Common myeloid progenitor, CD34-positive (primary cell): Measurements from ENCODE around the gene RCSD1.
A peak's percentile ranks its signal among the peaks of the same experiment; 100 is the strongest.

Experiments
- CTCF ChIA-PET: fragments of 350-600 bp; sonication (Branson Sonifier 250); formaldehyde crosslinking; loops from one replicate; lab custom pipeline; 2021; ENCODE audit warnings: antibody characterized with exemption; lab: Charles Lee
- POLR2A ChIA-PET: fragments of 350-600 bp; sonication (Branson Sonifier 250); formaldehyde crosslinking; loops from one replicate; lab custom pipeline; 2021; ENCODE audit warnings: antibody characterized with exemption; lab: Charles Lee
- DNase-seq, 3 donors: peaks; one replicate each; pipeline versions ENCODE4 v3.0.0 to v3.0.0-alpha.2; 2013
- H3K27ac ChIP-seq, 2 experiments: 1 replicate in 1 of 2; 2 replicates in 1 of 2; pipeline ENCODE4 v1.7.0; 2013; ENCODE audit warnings: inconsistent platforms in 2 of 2, low read length in 2 of 2, mild to moderate bottlenecking in 2 of 2, low read depth in 1 of 2, moderate library complexity in 1 of 2; ENCODE audit not compliant: severe bottlenecking in 2 of 2, insufficient read depth in 1 of 2, poor library complexity in 1 of 2
- H3K27me3 ChIP-seq, 5 experiments: replicated peaks in 2 of 5; 1 replicate in 3 of 5; 2 replicates in 2 of 5; pipeline versions ENCODE4 v1.6.1 to v1.7.0; 2013; ENCODE audit warnings: low read length in 4 of 5, mild to moderate bottlenecking in 2 of 5, moderate library complexity in 2 of 5, inconsistent platforms in 1 of 5; ENCODE audit not compliant: insufficient read depth in 5 of 5, control insufficient read depth in 4 of 5
- H3K36me3 ChIP-seq, 4 experiments: 1 replicate in 2 of 4; 2 replicates in 2 of 4; pipeline versions ENCODE4 v1.6.1 to v1.7.0; 2013; ENCODE audit warnings: low read length in 3 of 4, control low read depth in 1 of 4, mild to moderate bottlenecking in 1 of 4; ENCODE audit not compliant: control insufficient read depth in 4 of 4, insufficient read depth in 4 of 4
- H3K4me1 ChIP-seq, 4 experiments: 1 replicate in 3 of 4; 2 replicates in 1 of 4; pipeline versions ENCODE4 v1.6.1 to v1.7.1; 2013; ENCODE audit warnings: low read length in 3 of 4, mild to moderate bottlenecking in 3 of 4, control low read depth in 1 of 4, inconsistent platforms in 1 of 4, moderate library complexity in 1 of 4; ENCODE audit not compliant: control insufficient read depth in 4 of 4, insufficient read depth in 4 of 4; ENCODE audit errors: control extremely low read depth in 1 of 4
- H3K4me3 ChIP-seq, 7 experiments: 1 replicate in 4 of 7; 2 replicates in 3 of 7; pipeline versions ENCODE4 v1.5.1 to v1.7.0; 2013; ENCODE audit warnings: mild to moderate bottlenecking in 7 of 7, low read length in 6 of 7, moderate library complexity in 6 of 7, inconsistent platforms in 2 of 7, low read depth in 2 of 7, control low read depth in 1 of 7; ENCODE audit not compliant: insufficient read depth in 4 of 7, control insufficient read depth in 1 of 7; ENCODE audit errors: extremely low read depth in 1 of 7
- H3K9me3 ChIP-seq, 5 experiments: 1 replicate in 4 of 5; 2 replicates in 1 of 5; pipeline versions ENCODE4 v1.6.1 to v1.7.1; 2013; ENCODE audit warnings: low read length in 4 of 5, mild to moderate bottlenecking in 2 of 5, inconsistent platforms in 1 of 5, low read depth in 1 of 5, moderate library complexity in 1 of 5; ENCODE audit not compliant: control insufficient read depth in 4 of 5, insufficient read depth in 2 of 5; ENCODE audit errors: control extremely low read depth in 1 of 5
- WGBS: methylation state at CpG from one replicate; pipeline ENCODE4 v1.1.5; 2013; ENCODE audit not compliant: insufficient coverage; 5-methylcytosine and 5-hydroxymethylcytosine counted together

Gene RCSD1

GRCh38 chr1:167635156-167635648, 5.2 kb downstream of the RCSD1 start:
- H3K27ac ChIP-seq, result peak overlapping the region; percentile 34 to 62

GRCh38 chr1:167635941-167636340, 5.9 kb downstream of the RCSD1 start:
- Histone ChIP-seq H3K9me3 (no peaks in the 10 kb centered on the region), H3K4me3 (peak overlapping the region in 2 of 7 experiments; percentile 7 to 24), H3K27me3 (no peaks in the 10 kb centered on the region), H3K4me1 (peaks cover 50 to 72% (median 67%) of the 10 kb centered on the region in 4 experiments), H3K36me3 (peaks cover 13 to 60% (median 33%) of the 10 kb centered on the region in 4 experiments), H3K27ac (peak overlapping the region; percentile 34 to 62)
- ChIA-PET POLR2A (interaction anchor here (0.7 to 1.2 kb wide), 2 partner anchors 10 to 35 kb away, joined by 3 to 4 read pairs; no protein-coding TSS in a partner anchor), CTCF (interaction anchor here (0.8 to 15.4 kb wide), 12 partner anchors 8 to 63 kb away, joined by 3 to 156 read pairs (median 6); no protein-coding TSS in a partner anchor)
- DNase-seq, result no peak
- WGBS, result 74% methylated on average over 3 of the region's 3 CpGs

More at GRCh38 chr1:167635156-167635648, 5.2 kb downstream of the RCSD1 start:
- POLR2A ChIA-PET, result interaction anchor here (0.7 kb wide), 1 partner anchor 9 kb away, joined by 3 read pairs; no protein-coding TSS in a partner anchor
- H3K4me1 ChIP-seq, result peaks cover 54 to 72% (median 68%) of the 10 kb centered on the region in 4 experiments
- DNase-seq, result no peak
- peaks cover 7 to 53% (median 29%) of the 10 kb centered on the region in 4 experiments for H3K36me3 ChIP-seq
- no peaks in the 10 kb centered on the region for H3K9me3 ChIP-seq
- no peaks in the 10 kb centered on the region for H3K27me3 ChIP-seq
- CTCF ChIA-PET, result interaction anchor here (0.8 to 15.4 kb wide), 8 partner anchors 12 to 62 kb away, joined by 3 to 156 read pairs (median 7); no protein-coding TSS in a partner anchor
- H3K4me3 ChIP-seq, result no peak overlapping the region
- WGBS, result 98% methylated on average over 15 of the region's 19 CpGs

GRCh38 chr1:167638064-167638463, 8.0 kb downstream of the RCSD1 start:
- Histone ChIP-seq H3K9me3 (no peaks in the 10 kb centered on the region), H3K4me1 (peaks cover 37 to 66% (median 52%) of the 10 kb centered on the region in 4 experiments), H3K27ac (peak overlapping the region in 1 of 2 experiments; percentile 16), H3K36me3 (peaks cover 20 to 77% (median 43%) of the 10 kb centered on the region in 4 experiments), H3K4me3 (peak overlapping the region in 1 of 7 experiments; percentile 12), H3K27me3 (no peaks in the 10 kb centered on the region)
- WGBS, result 75% methylated on average over 4 of the region's 5 CpGs
- POLR2A ChIA-PET, result no interaction called here
- CTCF ChIA-PET, result interaction anchor here (1.0 to 15.4 kb wide), 7 partner anchors 10 to 50 kb away, joined by 3 to 156 read pairs (median 13); no protein-coding TSS in a partner anchor
- no peak for DNase-seq

GRCh38 chr1:167640051-167640450, 10.0 kb downstream of the RCSD1 start:
- Histone ChIP-seq H3K36me3 (peaks cover 18 to 70% (median 48%) of the 10 kb centered on the region in 4 experiments), H3K9me3 (no peaks in the 10 kb centered on the region), H3K4me1 (peaks cover 24 to 59% (median 48%) of the 10 kb centered on the region in 4 experiments), H3K4me3 (no peak overlapping the region), H3K27me3 (no peaks in the 10 kb centered on the region), H3K27ac (no peak overlapping the region)
- 98% methylated on average over 8 of the region's 8 CpGs for WGBS
- POLR2A ChIA-PET, result no interaction called here
- DNase-seq, result no peak
- CTCF ChIA-PET, result interaction anchor here (12.4 to 15.4 kb wide), 2 partner anchors 8 to 38 kb away, joined by 99 to 156 read pairs; no protein-coding TSS in a partner anchor

- Histone ChIP-seq H3K4me3 (peak overlapping the region in 1 of 7 experiments; percentile 24), H3K4me1 (peaks cover 15 to 55% (median 39%) of the 10 kb centered on the region in 4 experiments), H3K27ac (peak overlapping the region; percentile 1 to 60), H3K36me3 (peaks cover 19 to 62% (median 42%) of the 10 kb centered on the region in 4 experiments), H3K9me3 (no peaks in the 10 kb centered on the region), H3K27me3 (no peaks in the 10 kb centered on the region)
- ChIA-PET POLR2A (interaction anchor here (0.7 to 1.0 kb wide), 2 partner anchors 9 to 88 kb away, joined by 3 to 4 read pairs; partner anchors contain the start of gene CREG1), CTCF (interaction anchor here (0.8 to 15.4 kb wide), 7 partner anchors 9 to 203 kb away, joined by 3 to 156 read pairs (median 3); no protein-coding TSS in a partner anchor)
- 12% methylated on average over 6 of the region's 7 CpGs for WGBS
- DNase-seq, result peak in 2 of 3 donors; percentile 78 to 86
These were observed 11.9 kb downstream of the RCSD1 start for GRCh38 chr1:167641786-167642500.

- POLR2A ChIA-PET, result interaction anchor here (1.0 kb wide), 1 partner anchor 9 kb away, joined by 4 read pairs; no protein-coding TSS in a partner anchor
These were observed 12.4 kb downstream of the RCSD1 start for GRCh38 chr1:167642501-167642826.

More at GRCh38 chr1:167642501-167642826, 12.4 kb downstream of the RCSD1 start:
- Histone ChIP-seq H3K27ac (peak overlapping the region in 1 of 2 experiments; percentile 60), H3K27me3 (no peaks in the 10 kb centered on the region), H3K36me3 (peaks cover 19 to 61% (median 41%) of the 10 kb centered on the region in 4 experiments), H3K9me3 (no peaks in the 10 kb centered on the region), H3K4me1 (peaks cover 12 to 55% (median 35%) of the 10 kb centered on the region in 4 experiments), H3K4me3 (no peak overlapping the region)
- CTCF ChIA-PET, result interaction anchor here (0.8 to 15.4 kb wide), 7 partner anchors 9 to 204 kb away, joined by 3 to 156 read pairs (median 3); no protein-coding TSS in a partner anchor
- 100% methylated on average over 1 of the region's 3 CpGs for WGBS
- DNase-seq, result no peak
